ENCODE results near the gene TAF5. TPM values are rescaled to one million over a fixed set of nuclear protein-coding genes. Genes with fewer than 3 reads are reported as not detected.

TAF5 gene
- total and polyA plus RNA-seq, 10 of the 15 experiments (the other 5 are each of a cell fraction or from before 2014, with no cell fraction given): 3.7 to 9.2 (median 7.3) TPM

- TF ChIP-seq ASH2L (IDR thresholded peaks at IDR 0.05; ENCODE audit: borderline replicate concordance, low read depth) (0 out of 2 replicates have a peak, but pooled peaks have one; percentile 29), HDGF (IDR thresholded peaks at IDR 0.05) (peak; percentile 96), ZNF207 (IDR thresholded peaks at IDR 0.05; ENCODE audit: borderline replicate concordance) (0 out of 2 replicates have a peak, but pooled peaks have one; percentile 40), RELB (IDR thresholded peaks at IDR 0.05; ENCODE audit: low read depth) (peak; percentile 64; the same call in 1 of the 2 replicates), KLF5 (IDR thresholded peaks at IDR 0.05; ENCODE audit: partially characterized antibody) (peak; percentile 76), NBN (IDR thresholded peaks at IDR 0.05) (peak; percentile 52), TBL1XR1 (IDR thresholded peaks at IDR 0.05; ENCODE audit: low read depth, low read length) (0 out of 2 replicates have a peak, but pooled peaks have one; percentile 19), BCL3 (IDR thresholded peaks at IDR 0.05; ENCODE audit: borderline replicate concordance, insufficient read depth, low read depth, low read length, poor library complexity, severe bottlenecking) (peak; percentile 22), RAD21 (IDR thresholded peaks at IDR 0.05; ENCODE audit: insufficient read depth, low read depth, low read length) (0 out of 2 replicates have a peak, but pooled peaks have one; percentile 3), GABPA (IDR thresholded peaks at IDR 0.05; ENCODE audit: low read depth) (peak; percentile 99), IRF4 (IDR thresholded peaks at IDR 0.05; ENCODE audit: low read depth, low read length) (0 out of 2 replicates have a peak, but pooled peaks have one; percentile 6)
- TF ChIP-seq, protein P1, sequence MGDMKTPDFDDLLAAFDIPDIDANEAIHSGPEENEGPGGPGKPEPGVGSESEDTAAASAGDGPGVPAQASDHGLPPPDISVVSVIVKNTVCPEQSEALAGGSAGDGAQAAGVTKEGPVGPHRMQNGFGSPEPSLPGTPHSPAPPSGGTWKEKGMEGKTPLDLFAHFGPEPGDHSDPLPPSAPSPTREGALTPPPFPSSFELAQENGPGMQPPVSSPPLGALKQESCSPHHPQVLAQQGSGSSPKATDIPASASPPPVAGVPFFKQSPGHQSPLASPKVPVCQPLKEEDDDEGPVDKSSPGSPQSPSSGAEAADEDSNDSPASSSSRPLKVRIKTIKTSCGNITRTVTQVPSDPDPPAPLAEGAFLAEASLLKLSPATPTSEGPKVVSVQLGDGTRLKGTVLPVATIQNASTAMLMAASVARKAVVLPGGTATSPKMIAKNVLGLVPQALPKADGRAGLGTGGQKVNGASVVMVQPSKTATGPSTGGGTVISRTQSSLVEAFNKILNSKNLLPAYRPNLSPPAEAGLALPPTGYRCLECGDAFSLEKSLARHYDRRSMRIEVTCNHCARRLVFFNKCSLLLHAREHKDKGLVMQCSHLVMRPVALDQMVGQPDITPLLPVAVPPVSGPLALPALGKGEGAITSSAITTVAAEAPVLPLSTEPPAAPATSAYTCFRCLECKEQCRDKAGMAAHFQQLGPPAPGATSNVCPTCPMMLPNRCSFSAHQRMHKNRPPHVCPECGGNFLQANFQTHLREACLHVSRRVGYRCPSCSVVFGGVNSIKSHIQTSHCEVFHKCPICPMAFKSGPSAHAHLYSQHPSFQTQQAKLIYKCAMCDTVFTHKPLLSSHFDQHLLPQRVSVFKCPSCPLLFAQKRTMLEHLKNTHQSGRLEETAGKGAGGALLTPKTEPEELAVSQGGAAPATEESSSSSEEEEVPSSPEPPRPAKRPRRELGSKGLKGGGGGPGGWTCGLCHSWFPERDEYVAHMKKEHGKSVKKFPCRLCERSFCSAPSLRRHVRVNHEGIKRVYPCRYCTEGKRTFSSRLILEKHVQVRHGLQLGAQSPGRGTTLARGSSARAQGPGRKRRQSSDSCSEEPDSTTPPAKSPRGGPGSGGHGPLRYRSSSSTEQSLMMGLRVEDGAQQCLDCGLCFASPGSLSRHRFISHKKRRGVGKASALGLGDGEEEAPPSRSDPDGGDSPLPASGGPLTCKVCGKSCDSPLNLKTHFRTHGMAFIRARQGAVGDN (IDR thresholded peaks at IDR 0.05): peak; percentile 73
- TF ChIP-seq, protein P2, sequence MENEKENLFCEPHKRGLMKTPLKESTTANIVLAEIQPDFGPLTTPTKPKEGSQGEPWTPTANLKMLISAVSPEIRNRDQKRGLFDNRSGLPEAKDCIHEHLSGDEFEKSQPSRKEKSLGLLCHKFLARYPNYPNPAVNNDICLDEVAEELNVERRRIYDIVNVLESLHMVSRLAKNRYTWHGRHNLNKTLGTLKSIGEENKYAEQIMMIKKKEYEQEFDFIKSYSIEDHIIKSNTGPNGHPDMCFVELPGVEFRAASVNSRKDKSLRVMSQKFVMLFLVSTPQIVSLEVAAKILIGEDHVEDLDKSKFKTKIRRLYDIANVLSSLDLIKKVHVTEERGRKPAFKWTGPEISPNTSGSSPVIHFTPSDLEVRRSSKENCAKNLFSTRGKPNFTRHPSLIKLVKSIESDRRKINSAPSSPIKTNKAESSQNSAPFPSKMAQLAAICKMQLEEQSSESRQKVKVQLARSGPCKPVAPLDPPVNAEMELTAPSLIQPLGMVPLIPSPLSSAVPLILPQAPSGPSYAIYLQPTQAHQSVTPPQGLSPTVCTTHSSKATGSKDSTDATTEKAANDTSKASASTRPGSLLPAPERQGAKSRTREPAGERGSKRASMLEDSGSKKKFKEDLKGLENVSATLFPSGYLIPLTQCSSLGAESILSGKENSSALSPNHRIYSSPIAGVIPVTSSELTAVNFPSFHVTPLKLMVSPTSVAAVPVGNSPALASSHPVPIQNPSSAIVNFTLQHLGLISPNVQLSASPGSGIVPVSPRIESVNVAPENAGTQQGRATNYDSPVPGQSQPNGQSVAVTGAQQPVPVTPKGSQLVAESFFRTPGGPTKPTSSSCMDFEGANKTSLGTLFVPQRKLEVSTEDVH (IDR thresholded peaks at IDR 0.05; ENCODE audit: low read depth, partially characterized antibody): peak; percentile 93
- TF ChIP-seq, protein P3, sequence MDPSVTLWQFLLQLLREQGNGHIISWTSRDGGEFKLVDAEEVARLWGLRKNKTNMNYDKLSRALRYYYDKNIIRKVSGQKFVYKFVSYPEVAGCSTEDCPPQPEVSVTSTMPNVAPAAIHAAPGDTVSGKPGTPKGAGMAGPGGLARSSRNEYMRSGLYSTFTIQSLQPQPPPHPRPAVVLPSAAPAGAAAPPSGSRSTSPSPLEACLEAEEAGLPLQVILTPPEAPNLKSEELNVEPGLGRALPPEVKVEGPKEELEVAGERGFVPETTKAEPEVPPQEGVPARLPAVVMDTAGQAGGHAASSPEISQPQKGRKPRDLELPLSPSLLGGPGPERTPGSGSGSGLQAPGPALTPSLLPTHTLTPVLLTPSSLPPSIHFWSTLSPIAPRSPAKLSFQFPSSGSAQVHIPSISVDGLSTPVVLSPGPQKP (IDR thresholded peaks at IDR 0.05; ENCODE audit: low read depth, low read length): peak; percentile 88
Measured at GRCh38 chr10:103396067-103396788, 28.5 kb downstream of the TAF5 start, which contains the start of the genes ATP5MK and PDCD11 (continued).
